Loucy (cell line): Measurements from ENCODE around the gene FGF9.

Experiments
- H2AFZ ChIP-seq: fragments of 200-600 bp; sonication (generic); 2 replicates; pipeline ENCODE4 v1.6.0; 2016; ENCODE audit warnings: antibody characterized with exemption, mild to moderate bottlenecking, low read length, moderate library complexity
- H3F3A ChIP-seq: fragments of 200-600 bp; 2 replicates; pipeline ENCODE4 v1.6.0; 2016; ENCODE audit warnings: antibody characterized with exemption, low read depth, mild to moderate bottlenecking
- H3K27me3 ChIP-seq: fragments of 200-600 bp; sonication (generic); 2 replicates; pipeline ENCODE4 v1.6.1; 2014; ENCODE audit warnings: low read length, mild to moderate bottlenecking; ENCODE audit not compliant: insufficient read depth, poor library complexity, severe bottlenecking
- H3K36me3 ChIP-seq: fragments of 200-600 bp; sonication (generic); 2 replicates; pipeline ENCODE4 v1.6.1; 2016; ENCODE audit warnings: low read length; ENCODE audit not compliant: insufficient read depth
- H3K4me1 ChIP-seq: fragments of 200-600 bp; sonication (generic); 2 replicates; pipeline ENCODE4 v1.5.1; 2014; ENCODE audit warnings: low read length, mild to moderate bottlenecking; ENCODE audit not compliant: insufficient read depth, poor library complexity, severe bottlenecking
- H3K4me2 ChIP-seq: fragments of 200-600 bp; sonication (generic); 2 replicates; pipeline ENCODE4 v1.6.0; 2014; ENCODE audit warnings: antibody characterized with exemption, low read length, low read depth, mild to moderate bottlenecking; ENCODE audit not compliant: poor library complexity, severe bottlenecking
- H3K4me3 ChIP-seq: fragments of 200-600 bp; sonication (generic); 2 replicates; pipeline ENCODE4 v1.5.1; 2014; ENCODE audit warnings: low read length, mild to moderate bottlenecking, mixed read lengths; ENCODE audit not compliant: poor library complexity, severe bottlenecking
- H3K79me2 ChIP-seq: fragments of 200-600 bp; sonication (generic); 2 replicates; pipeline ENCODE4 v1.6.1; 2014; ENCODE audit warnings: low read length; ENCODE audit not compliant: insufficient read depth
- H3K9ac ChIP-seq: fragments of 200-600 bp; sonication (generic); 2 replicates; pipeline ENCODE4 v1.6.0; 2014; ENCODE audit warnings: mild to moderate bottlenecking, low read depth, low read length, moderate library complexity; ENCODE audit not compliant: poor library complexity, severe bottlenecking
- H3K9me2 ChIP-seq: fragments of 200-600 bp; sonication (generic); replicated peaks from 2 replicates; pipeline ENCODE4 v1.6.1; 2016; ENCODE audit warnings: low read depth, low read length, mixed read lengths
- H3K9me3 ChIP-seq: fragments of 200-600 bp; sonication (generic); 2 replicates; pipeline ENCODE4 v1.6.1; 2014; ENCODE audit warnings: mild to moderate bottlenecking, antibody characterized with exemption, low read length, low read depth; ENCODE audit not compliant: insufficient read depth
- H4K20me1 ChIP-seq: fragments of 200-600 bp; sonication (generic); 2 replicates; pipeline ENCODE4 v1.6.0; 2014; ENCODE audit warnings: antibody characterized with exemption, low read length, mild to moderate bottlenecking; ENCODE audit not compliant: insufficient read depth, poor library complexity, severe bottlenecking
- EZH2phosphoT487 ChIP-seq: fragments of 200-600 bp; IDR thresholded peaks from 2 replicates; pipeline ENCODE4 v1.6.1; 2018; ENCODE audit warnings: antibody characterized with exemption, mild to moderate bottlenecking, moderate library complexity, borderline replicate concordance
- TF ChIP-seq, protein P1 (sequence below): fragments of 200-600 bp; sonication (generic); conservative IDR thresholded peaks from 2 replicates; pipeline ENCODE4 v1.5.1; 2014; ENCODE audit warnings: mild to moderate bottlenecking, antibody characterized with exemption, low read length

The FGF9 gene

DNA sequence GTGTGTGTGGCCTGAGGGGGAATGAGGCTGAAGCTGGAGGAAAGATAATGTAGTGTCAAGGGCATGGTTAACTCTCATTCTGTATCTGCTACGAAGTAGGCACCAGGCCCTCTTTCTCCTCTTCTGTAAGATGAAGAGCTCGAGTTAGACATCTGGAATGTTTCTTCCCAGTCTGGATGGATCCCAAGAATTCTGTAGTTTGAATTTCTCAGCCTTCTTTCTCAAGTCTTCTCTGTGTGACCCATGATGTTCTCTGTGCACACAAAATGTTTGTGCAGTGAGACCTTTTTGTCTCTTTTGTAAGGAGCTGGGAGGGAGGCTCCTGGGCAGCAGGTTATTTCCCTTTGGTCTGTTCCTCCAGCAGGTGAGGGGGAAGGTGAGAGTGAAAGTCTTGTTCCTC, 13.7 kb downstream of the FGF9 start:
- Histone ChIP-seq H3K4me2 (no peak overlapping the region), H3F3A (no peaks in the 10 kb centered on the region), H4K20me1 (no peaks in the 10 kb centered on the region), H3K4me1 (no peaks in the 10 kb centered on the region), H2AFZ (no peak overlapping the region), H3K9me2 (no peaks in the 10 kb centered on the region), H3K9me3 (no peaks in the 10 kb centered on the region), H3K9ac (no peak overlapping the region), H3K27me3 (no peaks in the 10 kb centered on the region), H3K4me3 (no peak overlapping the region), H3K36me3 (no peaks in the 10 kb centered on the region), H3K79me2 (no peaks in the 10 kb centered on the region)
- no peak for TF ChIP-seq EZH2phosphoT487
- TF ChIP-seq, protein P1, sequence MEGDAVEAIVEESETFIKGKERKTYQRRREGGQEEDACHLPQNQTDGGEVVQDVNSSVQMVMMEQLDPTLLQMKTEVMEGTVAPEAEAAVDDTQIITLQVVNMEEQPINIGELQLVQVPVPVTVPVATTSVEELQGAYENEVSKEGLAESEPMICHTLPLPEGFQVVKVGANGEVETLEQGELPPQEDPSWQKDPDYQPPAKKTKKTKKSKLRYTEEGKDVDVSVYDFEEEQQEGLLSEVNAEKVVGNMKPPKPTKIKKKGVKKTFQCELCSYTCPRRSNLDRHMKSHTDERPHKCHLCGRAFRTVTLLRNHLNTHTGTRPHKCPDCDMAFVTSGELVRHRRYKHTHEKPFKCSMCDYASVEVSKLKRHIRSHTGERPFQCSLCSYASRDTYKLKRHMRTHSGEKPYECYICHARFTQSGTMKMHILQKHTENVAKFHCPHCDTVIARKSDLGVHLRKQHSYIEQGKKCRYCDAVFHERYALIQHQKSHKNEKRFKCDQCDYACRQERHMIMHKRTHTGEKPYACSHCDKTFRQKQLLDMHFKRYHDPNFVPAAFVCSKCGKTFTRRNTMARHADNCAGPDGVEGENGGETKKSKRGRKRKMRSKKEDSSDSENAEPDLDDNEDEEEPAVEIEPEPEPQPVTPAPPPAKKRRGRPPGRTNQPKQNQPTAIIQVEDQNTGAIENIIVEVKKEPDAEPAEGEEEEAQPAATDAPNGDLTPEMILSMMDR = no peak

DNA sequence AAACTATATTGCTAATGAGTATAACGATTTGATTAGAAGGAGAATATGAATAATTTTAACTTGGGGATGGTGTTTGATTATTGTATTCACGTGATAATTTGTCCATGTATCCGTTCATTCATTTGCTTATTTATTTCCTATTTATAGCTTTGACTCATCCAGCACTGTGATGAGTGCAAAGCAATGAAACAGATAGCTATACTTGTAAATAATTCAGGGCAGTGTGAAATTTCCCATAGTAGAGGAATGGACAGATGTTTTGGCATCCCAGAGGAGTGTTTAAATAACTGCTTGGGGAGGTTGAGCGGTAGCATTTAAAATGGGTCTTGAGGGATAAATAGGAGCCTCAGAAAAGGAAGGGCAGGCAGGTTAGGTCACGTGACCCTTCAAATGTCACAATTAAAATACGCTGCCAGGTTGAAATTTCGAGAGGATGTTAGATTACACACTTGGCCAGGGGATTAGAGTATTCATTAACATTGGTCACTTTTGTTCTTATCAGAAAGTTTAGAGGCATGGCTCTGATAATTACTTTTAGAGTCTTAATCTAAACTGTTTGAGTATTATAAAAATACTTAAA, 14.7 kb downstream of the FGF9 start:
- no peaks in the 10 kb centered on the region for H4K20me1 ChIP-seq
- no peaks in the 10 kb centered on the region for H3F3A ChIP-seq
- H2AFZ ChIP-seq = no peak overlapping the region
- no peaks in the 10 kb centered on the region for H3K9me2 ChIP-seq
- no peaks in the 10 kb centered on the region for H3K79me2 ChIP-seq
- H3K4me2 ChIP-seq = no peak overlapping the region
- H3K27me3 ChIP-seq = no peaks in the 10 kb centered on the region
- no peak for TF ChIP-seq EZH2phosphoT487
- TF ChIP-seq, protein P1 = no peak
- no peak overlapping the region for H3K9ac ChIP-seq
- no peaks in the 10 kb centered on the region for H3K4me1 ChIP-seq
- H3K9me3 ChIP-seq = no peaks in the 10 kb centered on the region
- no peak overlapping the region for H3K4me3 ChIP-seq
- H3K36me3 ChIP-seq = no peaks in the 10 kb centered on the region

DNA sequence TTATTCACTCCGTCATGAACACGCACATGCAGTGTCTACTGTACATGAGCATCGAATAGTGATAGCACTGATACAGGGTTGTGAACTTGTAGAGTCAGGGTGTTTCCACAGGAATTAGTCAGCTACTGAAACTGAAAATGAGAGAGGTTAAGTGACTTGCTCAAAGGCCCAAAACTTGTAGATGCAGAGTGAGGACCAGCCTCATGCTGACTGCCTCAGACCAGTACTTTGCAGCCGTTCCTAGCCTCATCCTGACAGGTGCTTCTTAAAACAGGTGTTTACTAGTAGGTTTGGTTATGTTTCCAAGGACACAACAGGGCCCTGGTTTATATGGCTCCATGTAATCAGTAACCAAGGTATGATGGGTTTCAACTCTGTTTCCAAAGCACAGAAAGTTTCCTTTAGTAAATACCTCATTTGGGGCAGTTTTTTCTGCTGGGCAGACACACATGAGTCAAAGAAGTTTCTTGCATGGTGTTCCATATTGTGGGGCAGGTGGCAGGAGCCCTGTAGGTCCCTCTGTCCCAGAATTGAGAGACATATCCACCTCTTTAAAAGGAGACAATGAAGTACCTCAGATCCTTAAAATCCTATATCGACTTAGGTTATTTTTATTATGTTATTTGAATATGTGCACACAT, 16.0 kb downstream of the FGF9 start:
- Histone ChIP-seq H3K9ac (no peak overlapping the region), H3K27me3 (no peaks in the 10 kb centered on the region), H2AFZ (no peak overlapping the region), H4K20me1 (no peaks in the 10 kb centered on the region), H3K36me3 (no peaks in the 10 kb centered on the region), H3F3A (no peaks in the 10 kb centered on the region), H3K9me3 (no peaks in the 10 kb centered on the region), H3K79me2 (no peaks in the 10 kb centered on the region), H3K4me3 (no peak overlapping the region), H3K9me2 (no peaks in the 10 kb centered on the region), H3K4me2 (no peak overlapping the region), H3K4me1 (no peaks in the 10 kb centered on the region)
- TF ChIP-seq EZH2phosphoT487 = no peak

DNA sequence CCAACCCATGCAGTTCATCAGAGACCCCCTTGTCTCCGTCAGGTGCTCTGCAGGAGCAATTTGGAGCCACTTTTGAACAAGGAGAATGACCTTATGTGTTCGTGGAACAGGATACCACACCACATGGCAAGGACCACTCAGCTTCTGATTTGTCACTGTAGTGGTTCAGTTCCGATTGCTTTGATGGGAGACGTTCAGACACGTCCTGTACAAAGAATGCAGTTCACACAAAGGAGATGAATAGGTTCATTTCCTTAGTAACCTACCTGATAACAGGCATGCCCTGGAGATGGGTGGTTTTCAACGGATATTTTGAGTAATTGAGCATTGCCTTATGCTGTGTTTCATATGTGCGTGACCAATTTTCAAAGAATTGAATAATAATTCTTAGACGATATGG, 17.2 kb downstream of the FGF9 start:
- no peak overlapping the region for H3K4me2 ChIP-seq
- no peaks in the 10 kb centered on the region for H3K27me3 ChIP-seq
- TF ChIP-seq, protein P1 = no peak
- no peak for TF ChIP-seq EZH2phosphoT487
- H3K9ac ChIP-seq = no peak overlapping the region
- no peaks in the 10 kb centered on the region for H3K9me3 ChIP-seq
- no peak overlapping the region for H2AFZ ChIP-seq
- no peaks in the 10 kb centered on the region for H3F3A ChIP-seq
- H4K20me1 ChIP-seq = no peaks in the 10 kb centered on the region
- H3K79me2 ChIP-seq = no peaks in the 10 kb centered on the region
- no peaks in the 10 kb centered on the region for H3K36me3 ChIP-seq
- no peak overlapping the region for H3K4me3 ChIP-seq
- no peaks in the 10 kb centered on the region for H3K9me2 ChIP-seq
- H3K4me1 ChIP-seq = no peaks in the 10 kb centered on the region
